ENCODE results near the gene ITGB4.

DNA sequence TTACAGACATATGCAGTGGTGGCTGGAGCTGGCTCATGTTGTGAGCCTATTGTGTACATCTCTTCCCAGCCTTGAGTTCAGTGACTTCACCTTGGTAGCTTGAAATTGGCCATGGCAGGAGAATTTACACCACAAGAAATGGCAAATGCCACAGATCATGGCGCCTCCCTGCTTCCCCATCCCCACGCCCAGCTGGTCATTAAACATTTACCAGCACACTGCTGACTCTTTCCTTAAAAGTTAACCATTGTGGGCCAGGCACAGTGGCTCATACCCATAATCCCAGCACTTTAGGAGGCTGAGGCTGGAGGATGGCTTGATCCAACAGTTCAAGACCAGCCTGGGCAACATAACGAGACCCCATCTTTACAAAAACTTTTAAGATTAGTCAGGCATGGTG is 22.6 kb upstream of the ITGB4 start:
- no peak for TF ChIP-seq CTCF (IDR thresholded peaks at IDR 0.05 in 4 of 5, conservative IDR thresholded peaks at IDR 0.05 in 1 of 5)
- no peak for TF ChIP-seq POLR2A (IDR thresholded peaks at IDR 0.05)

Measured in gastrocnemius medialis (tissue), 4 donors.